K562 (cell line): ENCODE measurements around the gene SPRR3. TPM values are rescaled to one million over a fixed set of nuclear protein-coding genes. Genes with fewer than 3 reads are reported as not detected.

Experiments
- ATAC-seq: fragments of 200-7000 bp; cut with Tn5 transposase; 3 replicates; pipeline ENCODE4 v1.9.1; 2020; ENCODE audit warnings: moderate library complexity
- BruUV-seq: library from RNA; stranded (reverse); fragments of 400-500 nt; replicated peaks from 2 replicates; lab custom pipeline; 2021; lab: Mats Ljungman, UMichigan
- CTCF ChIA-PET: fragments of 300-600 bp; formaldehyde crosslinking; extraction: SDS; loops from one replicate; lab custom pipeline; 2021; ENCODE audit warnings: low intra/inter-chr PET ratio; lab: Yijun Ruan, JAX
- POLR2A ChIA-PET: fragments of 300-600, 350-650 bp; sonication (Branson Sonifier 250); formaldehyde crosslinking; extraction: SDS; loops from one replicate; lab custom pipeline; 2021; ENCODE audit warnings: antibody characterized with exemption, inconsistent platforms; lab: Yijun Ruan, JAX
- DNase-seq, 4 experiments: peaks; one replicate each; pipeline versions ENCODE4 v3.0.0 to v3.0.0-alpha.2; 2011 to 2018; ENCODE audit warnings: low spot score in 3 of 4, mixed read lengths in 3 of 4; ENCODE audit errors: extremely low read depth in 1 of 4
- FAIRE-seq: peaks from 2 replicates; lab custom pipeline; 2011; peaks lifted over from hg19 to GRCh38; lab: Jason Lieb, UNC
- H2AFZ ChIP-seq: 2 replicates; pipeline ENCODE4 v1.6.0; 2011; ENCODE audit warnings: low read depth, low read length, control low read depth, inconsistent platforms
- H3K27ac ChIP-seq: fragments of 200-600 bp; 3 replicates; pipeline ENCODE4 v1.8.0; 2011; ENCODE audit warnings: low read depth, mild to moderate bottlenecking, control low read depth, inconsistent platforms, low read length, moderate library complexity, mixed read lengths; ENCODE audit errors: extremely low read depth
- H3K27me3 ChIP-seq, 2 experiments: fragments of 300-600 bp in 1 of 2; 2 replicates in 1 of 2; 3 replicates in 1 of 2; pipeline versions ENCODE4 v1.6.0 to v1.8.0; 2011; ENCODE audit warnings: inconsistent platforms in 2 of 2, low read length in 2 of 2, mild to moderate bottlenecking in 1 of 2, mixed read lengths in 1 of 2, moderate library complexity in 1 of 2; ENCODE audit not compliant: control insufficient read depth in 2 of 2, insufficient read depth in 2 of 2
- H3K36me3 ChIP-seq: fragments of 300-600 bp; 3 replicates; pipeline ENCODE4 v1.8.0; 2011; ENCODE audit warnings: mild to moderate bottlenecking, low read length, inconsistent platforms; ENCODE audit not compliant: control insufficient read depth, insufficient read depth
- H3K4me1 ChIP-seq, 2 experiments: fragments of 200-600 bp in 1 of 2; replicated peaks in 1 of 2; 2 replicates in 1 of 2; 3 replicates in 1 of 2; pipeline versions ENCODE4 v1.5.1 to v1.8.0; 2011; ENCODE audit warnings: inconsistent platforms in 2 of 2, low read length in 2 of 2, mild to moderate bottlenecking in 1 of 2, mixed read lengths in 1 of 2, moderate library complexity in 1 of 2; ENCODE audit not compliant: control insufficient read depth in 2 of 2, insufficient read depth in 2 of 2
- H3K4me2 ChIP-seq: 2 replicates; pipeline ENCODE4 v1.6.1; 2011; ENCODE audit warnings: low read length, control low read depth, inconsistent platforms, mixed read lengths; ENCODE audit not compliant: insufficient read depth
- H3K4me3 ChIP-seq: fragments of 200-600 bp; sonication (generic), shearing (Covaris generic); 2 replicates; pipeline ENCODE4 v1.5.1; 2016; ENCODE audit warnings: control low read depth, inconsistent platforms
- H3K79me2 ChIP-seq: fragments of 200-600 bp; 3 replicates; pipeline ENCODE4 v1.8.0; 2011; ENCODE audit warnings: low read length, inconsistent platforms; ENCODE audit not compliant: control insufficient read depth, insufficient read depth
- H3K9ac ChIP-seq, 2 experiments: 2 replicates each; pipeline versions ENCODE4 v1.6.0 to v1.6.1; 2011; ENCODE audit warnings: low read depth in 2 of 2, low read length in 2 of 2, control low read depth in 1 of 2, inconsistent platforms in 1 of 2, mild to moderate bottlenecking in 1 of 2, mixed read lengths in 1 of 2; ENCODE audit not compliant: insufficient read depth in 1 of 2
- H3K9me1 ChIP-seq: one replicate; pipeline ENCODE4 v1.6.0; 2011; ENCODE audit warnings: inconsistent platforms, mild to moderate bottlenecking, low read length, moderate library complexity; ENCODE audit not compliant: control insufficient read depth, insufficient read depth
- H3K9me3 ChIP-seq: replicated peaks from 2 replicates; pipeline ENCODE4 v1.5.1; 2011; ENCODE audit warnings: low read depth, low read length, inconsistent platforms; ENCODE audit not compliant: control insufficient read depth, insufficient read depth
- H4K20me1 ChIP-seq: replicated peaks from 2 replicates; pipeline ENCODE4 v1.6.1; 2011; ENCODE audit warnings: low read length, inconsistent platforms, mixed read lengths; ENCODE audit not compliant: control insufficient read depth, insufficient read depth
- AFF1 ChIP-seq, 2 experiments: fragments of 450-650 bp; IDR thresholded peaks; 2 replicates each; pipeline ENCODE4 v1.6.1; 2018; ENCODE audit warnings: mild to moderate bottlenecking in 2 of 2, low read depth in 1 of 2; ENCODE audit not compliant: partially characterized antibody in 2 of 2
- ARID3B ChIP-seq: fragments of 250-450 bp; sonication (Bioruptor Pico); IDR thresholded peaks from 2 replicates; pipeline ENCODE4 v1.4.0; 2020; ENCODE audit warnings: borderline replicate concordance
- CEBPB ChIP-seq: fragments of 450-650 bp; IDR thresholded peaks from 2 replicates; pipeline ENCODE4 v1.6.1; 2016; ENCODE audit warnings: missing genetic modification characterization, missing compliant biosample characterization
- E2F8 ChIP-seq: fragments of 450-650 bp; IDR thresholded peaks from 2 replicates; pipeline ENCODE4 v1.7.1; 2018; ENCODE audit warnings: mild to moderate bottlenecking, low read depth; ENCODE audit not compliant: partially characterized antibody
- FOXK2 ChIP-seq, 2 experiments: fragments of 450-650 bp; IDR thresholded peaks in 1 of 2; conservative IDR thresholded peaks in 1 of 2; 2 replicates each; pipeline ENCODE4 v1.6.1; 2016; ENCODE audit warnings: low read depth in 2 of 2, mild to moderate bottlenecking in 1 of 2
- JUNB ChIP-seq: fragments of 450-650 bp; formaldehyde crosslinking; conservative IDR thresholded peaks from 2 replicates; pipeline ENCODE4 v1.4.0; 2020; ENCODE audit warnings: mild to moderate bottlenecking
- MYC ChIP-seq, 2 experiments: fragments of 250-450 bp in 1 of 2; sonication (Bioruptor Pico) in 1 of 2; IDR thresholded peaks; 2 replicates each; pipeline versions ENCODE4 v1.5.1 to v1.6.1; 2012 to 2021; ENCODE audit warnings: low read depth in 2 of 2, borderline replicate concordance in 1 of 2, improper control_type of control experiment in 1 of 2, low read length in 1 of 2, mild to moderate bottlenecking in 1 of 2, moderate library complexity in 1 of 2
- PHF20 ChIP-seq: fragments of 450-650 bp; IDR thresholded peaks from 2 replicates; pipeline ENCODE4 v1.6.1; 2018; ENCODE audit not compliant: partially characterized antibody
- SREBF2 ChIP-seq: sonication (generic); formaldehyde crosslinking; IDR thresholded peaks from 2 replicates; pipeline ENCODE4 v1.4.0; 2020; ENCODE audit warnings: mild to moderate bottlenecking, missing genetic modification reagents
- TCF7L2 ChIP-seq: fragments of 150-350 bp; IDR thresholded peaks from 2 replicates; pipeline ENCODE4 v1.6.1; 2016; ENCODE audit warnings: low read depth, mild to moderate bottlenecking, low read length, moderate library complexity
- ZNF830 ChIP-seq: fragments of 250-450 bp; sonication (Bioruptor Pico); IDR thresholded peaks from 2 replicates; pipeline ENCODE4 v1.5.0; 2021; ENCODE audit warnings: mild to moderate bottlenecking
- WGBS: fragments of 100-300 bp; shearing (Covaris generic); methylation state at CpG from one replicate; pipeline ENCODE4 v1.1.6; 2016; ENCODE audit warnings: low coverage, mixed read lengths; ENCODE audit not compliant: insufficient coverage; ENCODE audit errors: missing lambda C conversion rate; 5-methylcytosine and 5-hydroxymethylcytosine counted together
- in situ Hi-C: fragments of 300-500 bp; cut with MboI; formaldehyde crosslinking; loops from 4 replicates; pipeline ENCODE4 v1.15.0; 2018; ENCODE audit warnings: inconsistent platforms, mixed read lengths
- intact Hi-C: fragments of 100-400 bp; cut with micrococcal nuclease; formaldehyde crosslinking; loops from 2 replicates; pipeline ENCODE4 v1.14.2; 2022
- polyA plus RNA-seq, 8 experiments: library from polyadenylated mRNA; depleted of rRNA in 4 of 8; stranded (reverse) in 5 of 8; unstranded in 3 of 8; fragments of >200 nt; fragmentation: Nextera tagmentation in 2 of 8; fragmentation: Illumina TruSeq in 1 of 8; extraction: Ambion mirVana in 2 of 8; extraction: Trizol in 1 of 8; gene quantifications; 2 replicates each; pipeline versions ENCODE4 v1.2.1 to v1.2.3, GENCODE V29; 2011 to 2014; ENCODE audit warnings: inconsistent platforms in 1 of 8, missing spikeins in 1 of 8
- total RNA-seq, 7 experiments: library from RNA; depleted of rRNA in 6 of 7; stranded (reverse); fragments of >200 nt in 6 of 7; fragmentation: Illumina TruSeq in 2 of 7; extraction: Trizol in 2 of 7; gene quantifications; 2 replicates each; pipeline versions ENCODE4 v1.2.1 to v1.2.3, GENCODE V29; 2011 to 2021; ENCODE audit warnings: low replicate concordance in 1 of 7
- TF ChIP-seq, protein P1 (sequence below): sonication (generic); formaldehyde crosslinking; IDR thresholded peaks from 2 replicates; pipeline ENCODE4 v1.8.0; 2022; ENCODE audit warnings: missing genetic modification reagents, mild to moderate bottlenecking, moderate library complexity, borderline replicate concordance

Gene SPRR3
- total and polyA plus RNA-seq, 9 of the 15 experiments (the other 6 are each of a cell fraction or from before 2014, with no cell fraction given), result not detected

GRCh38 chr1:152964536-152964935 is 37.0 kb upstream of the SPRR3 start:
- Histone ChIP-seq H3K4me1 (no peaks in the 10 kb centered on the region), H3K9me3 (no peaks in the 10 kb centered on the region), H3K4me3 (no peak overlapping the region), H3K27ac (no peak overlapping the region), H2AFZ (no peak overlapping the region), H3K79me2 (no peaks in the 10 kb centered on the region), H4K20me1 (no peaks in the 10 kb centered on the region), H3K9ac (no peak overlapping the region), H3K27me3 (peaks cover 7 to 26% of the 10 kb centered on the region in 2 experiments; a peak in 4 of 5 replicates), H3K9me1 (no peaks in the 10 kb centered on the region), H3K36me3 (no peaks in the 10 kb centered on the region), H3K4me2 (no peak overlapping the region)
- BruUV-seq, result no TSS peak
- DNase-seq (no peak), ATAC-seq (no peak), FAIRE-seq (no peak)
- CTCF ChIA-PET, result no interaction called here
- intact Hi-C loops (loop anchor here (5.0 kb wide), 1 partner anchor 228 kb away; no protein-coding TSS in a partner anchor), in situ Hi-C loops (loop anchor here (25.0 kb wide), 1 partner anchor 223 kb away; no protein-coding TSS in a partner anchor)
- 0% methylated on average over 1 of the region's 1 CpG for WGBS
- POLR2A ChIA-PET, result no interaction called here
- no peak for TF ChIP-seq JUNB
- TF ChIP-seq E2F8, result no peak
- TF ChIP-seq MYC (IDR thresholded peaks at IDR 0.05; ENCODE audit: low read depth, low read length), result no peak
- TF ChIP-seq MYC (CRISPR knock-in tag; IDR thresholded peaks at IDR 0.05; ENCODE audit: borderline replicate concordance, low read depth), result no peak
- no peak for TF ChIP-seq TCF7L2
- TF ChIP-seq, protein P1, sequence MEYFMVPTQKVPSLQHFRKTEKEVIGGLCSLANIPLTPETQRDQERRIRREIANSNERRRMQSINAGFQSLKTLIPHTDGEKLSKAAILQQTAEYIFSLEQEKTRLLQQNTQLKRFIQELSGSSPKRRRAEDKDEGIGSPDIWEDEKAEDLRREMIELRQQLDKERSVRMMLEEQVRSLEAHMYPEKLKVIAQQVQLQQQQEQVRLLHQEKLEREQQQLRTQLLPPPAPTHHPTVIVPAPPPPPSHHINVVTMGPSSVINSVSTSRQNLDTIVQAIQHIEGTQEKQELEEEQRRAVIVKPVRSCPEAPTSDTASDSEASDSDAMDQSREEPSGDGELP (CRISPR knock-in tag), result no peak
- TF ChIP-seq CEBPB, result no peak
- no peak for TF ChIP-seq SREBF2
- TF ChIP-seq PHF20, result no peak
- no peak for TF ChIP-seq ZNF830 (CRISPR knock-in tag)
- TF ChIP-seq ARID3B, result no peak
- no peak for TF ChIP-seq FOXK2 (conservative IDR thresholded peaks at IDR 0.05 in 1 of 2, IDR thresholded peaks at IDR 0.05 in 1 of 2; ENCODE audit: low read depth in 2 of 2)
- TF ChIP-seq AFF1 (IDR thresholded peaks at IDR 0.05; ENCODE audit: low read depth in 1 of 2, partially characterized antibody in 2 of 2), result no peak
